ENCODE results near the gene SMOC2. TPM values are rescaled to one million over a fixed set of nuclear protein-coding genes. Genes with fewer than 3 reads are reported as not detected.
"Not testable (repeated sequence)": the region's sequence is repeated elsewhere in the genome, so short reads cannot be mapped to it uniquely, and the experiment has no call there.

The SMOC2 gene
- total RNA-seq, 1 donor: 0.36 TPM

DNA sequence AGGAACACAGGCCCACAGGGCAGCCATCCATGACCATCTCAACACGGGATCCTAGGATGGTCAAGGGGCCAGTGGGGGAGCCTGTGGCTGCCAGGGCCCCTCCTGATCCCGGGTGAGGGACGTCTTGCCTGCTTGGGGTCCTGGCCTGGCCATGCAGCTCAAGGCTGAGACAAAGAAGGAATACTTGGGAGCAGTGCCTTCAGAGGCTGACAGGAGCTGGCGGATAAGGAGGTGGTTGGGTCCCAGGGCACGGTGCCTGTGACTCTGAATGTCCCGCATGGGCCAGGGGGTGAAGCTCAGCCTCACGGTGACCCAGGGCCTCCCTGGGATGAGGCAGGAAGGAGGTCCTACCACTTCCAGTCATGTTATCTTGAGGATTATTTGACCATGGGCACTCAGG lies 95.2 kb downstream of the SMOC2 start:
- Histone ChIP-seq H3K79me2 (ENCODE audit: insufficient read depth, low read length) (no peaks in the 10 kb centered on the region), H3K4me3 (ENCODE audit: insufficient read depth, low read length) (no peak overlapping the region), H3K27ac (ENCODE audit: low read depth, low read length) (no peak overlapping the region), H2AFZ (ENCODE audit: low read length) (no peak overlapping the region), H3K27me3 (ENCODE audit: insufficient read depth, low read length) (peaks cover 11% of the 10 kb centered on the region), H3K36me3 (ENCODE audit: insufficient read depth, low read length) (no peaks in the 10 kb centered on the region), H4K20me1 (ENCODE audit: insufficient read depth, low read length) (no peaks in the 10 kb centered on the region), H3K9me3 (ENCODE audit: low read depth, low read length) (no peaks in the 10 kb centered on the region), H3K4me2 (ENCODE audit: insufficient read depth, low read length) (no peak overlapping the region), H3K4me1 (ENCODE audit: insufficient read depth, low read length) (no peaks in the 10 kb centered on the region)
- TF ChIP-seq, protein P1, sequence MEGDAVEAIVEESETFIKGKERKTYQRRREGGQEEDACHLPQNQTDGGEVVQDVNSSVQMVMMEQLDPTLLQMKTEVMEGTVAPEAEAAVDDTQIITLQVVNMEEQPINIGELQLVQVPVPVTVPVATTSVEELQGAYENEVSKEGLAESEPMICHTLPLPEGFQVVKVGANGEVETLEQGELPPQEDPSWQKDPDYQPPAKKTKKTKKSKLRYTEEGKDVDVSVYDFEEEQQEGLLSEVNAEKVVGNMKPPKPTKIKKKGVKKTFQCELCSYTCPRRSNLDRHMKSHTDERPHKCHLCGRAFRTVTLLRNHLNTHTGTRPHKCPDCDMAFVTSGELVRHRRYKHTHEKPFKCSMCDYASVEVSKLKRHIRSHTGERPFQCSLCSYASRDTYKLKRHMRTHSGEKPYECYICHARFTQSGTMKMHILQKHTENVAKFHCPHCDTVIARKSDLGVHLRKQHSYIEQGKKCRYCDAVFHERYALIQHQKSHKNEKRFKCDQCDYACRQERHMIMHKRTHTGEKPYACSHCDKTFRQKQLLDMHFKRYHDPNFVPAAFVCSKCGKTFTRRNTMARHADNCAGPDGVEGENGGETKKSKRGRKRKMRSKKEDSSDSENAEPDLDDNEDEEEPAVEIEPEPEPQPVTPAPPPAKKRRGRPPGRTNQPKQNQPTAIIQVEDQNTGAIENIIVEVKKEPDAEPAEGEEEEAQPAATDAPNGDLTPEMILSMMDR (IDR thresholded peaks at IDR 0.05; ENCODE audit: extremely low read depth, low read depth, low read length): no peak
- no peak for DNase-seq (ENCODE audit: insufficient read length, low spot score, missing footprints)

DNA sequence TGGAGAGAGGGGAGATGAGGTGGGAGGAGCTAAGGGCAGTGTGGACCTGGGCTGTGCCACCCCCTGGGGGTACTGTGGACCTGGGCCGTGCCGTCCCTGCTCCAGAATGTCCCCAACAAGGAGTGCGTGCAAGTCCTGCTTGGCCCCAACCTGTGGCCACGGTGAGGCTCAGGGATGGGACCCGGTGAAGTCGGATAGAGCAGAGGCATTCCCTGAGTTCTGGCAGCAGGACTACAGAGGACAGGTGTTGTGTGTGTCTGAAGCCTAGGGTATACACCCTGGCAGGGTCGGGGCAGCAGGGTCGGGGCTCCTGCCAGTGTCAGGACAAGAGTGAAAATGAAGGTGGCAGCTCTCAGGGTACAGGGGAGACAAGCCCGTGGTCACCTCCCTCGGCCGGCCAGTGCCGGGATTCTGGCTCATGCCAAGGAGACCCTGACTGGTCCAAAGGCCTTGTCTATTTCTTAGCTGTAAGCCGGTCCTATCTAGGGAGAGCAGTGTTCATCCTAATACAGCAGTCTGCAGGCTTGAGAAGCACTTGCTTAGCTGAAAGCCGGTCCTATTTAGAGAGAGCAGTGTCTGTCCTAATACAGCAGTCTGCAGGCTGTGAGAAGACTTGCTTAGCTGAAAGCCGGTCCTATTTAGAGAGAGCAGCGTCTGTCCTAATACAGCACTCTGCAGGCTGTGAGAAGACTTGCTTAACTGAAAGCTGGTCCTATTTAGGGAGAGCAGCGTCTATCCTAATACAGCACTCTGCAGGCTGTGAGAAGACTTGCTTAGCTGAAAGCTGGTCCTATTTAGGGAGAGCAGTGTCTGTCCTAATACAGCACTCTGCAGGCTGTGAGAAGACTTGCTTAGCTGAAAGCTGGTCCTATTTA lies 95.9 kb downstream of the SMOC2 start:
- H3K4me3 ChIP-seq (ENCODE audit: insufficient read depth, low read length): no peak overlapping the region
- H2AFZ ChIP-seq (ENCODE audit: low read length): no peak overlapping the region
- H3K79me2 ChIP-seq (ENCODE audit: insufficient read depth, low read length): no peaks in the 10 kb centered on the region
- H3K36me3 ChIP-seq (ENCODE audit: insufficient read depth, low read length): no peaks in the 10 kb centered on the region
- TF ChIP-seq, protein P1 (IDR thresholded peaks at IDR 0.05; ENCODE audit: extremely low read depth, low read depth, low read length): no peak
- H3K27me3 ChIP-seq (ENCODE audit: insufficient read depth, low read length): peaks cover 11% of the 10 kb centered on the region
- H3K4me1 ChIP-seq (ENCODE audit: insufficient read depth, low read length): no peaks in the 10 kb centered on the region
- H3K9me3 ChIP-seq (ENCODE audit: low read depth, low read length): no peaks in the 10 kb centered on the region
- no peak overlapping the region for H3K27ac ChIP-seq (ENCODE audit: low read depth, low read length)
- H4K20me1 ChIP-seq (ENCODE audit: insufficient read depth, low read length): no peaks in the 10 kb centered on the region
- DNase-seq (ENCODE audit: insufficient read length, low spot score, missing footprints): no peak
- H3K4me2 ChIP-seq (ENCODE audit: insufficient read depth, low read length): no peak overlapping the region

DNA sequence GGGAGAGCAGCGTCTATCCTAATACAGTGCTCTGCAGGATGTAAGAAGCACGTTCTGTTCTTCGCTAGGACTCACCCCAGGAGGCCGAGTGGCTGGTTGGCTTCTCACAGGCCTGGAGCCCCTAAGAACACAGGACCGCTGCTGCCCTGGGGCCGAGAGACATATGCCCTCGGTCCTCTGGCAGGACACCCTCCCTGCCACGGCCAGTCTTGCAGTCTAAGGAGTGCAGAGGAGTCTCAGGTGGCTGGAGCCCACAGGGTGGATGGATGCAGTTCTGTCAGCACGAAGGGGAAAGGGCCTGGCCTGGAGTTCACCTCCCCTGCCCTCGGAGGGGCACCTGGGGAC lies 96.5 kb downstream of the SMOC2 start:
- no peaks in the 10 kb centered on the region for H3K4me1 ChIP-seq (ENCODE audit: insufficient read depth, low read length)
- no peaks in the 10 kb centered on the region for H3K36me3 ChIP-seq (ENCODE audit: insufficient read depth, low read length)
- no peak overlapping the region for H2AFZ ChIP-seq (ENCODE audit: low read length)
- no peak overlapping the region for H3K27ac ChIP-seq (ENCODE audit: low read depth, low read length)
- H3K4me2 ChIP-seq (ENCODE audit: insufficient read depth, low read length): no peak overlapping the region
- no peaks in the 10 kb centered on the region for H3K79me2 ChIP-seq (ENCODE audit: insufficient read depth, low read length)
- no peaks in the 10 kb centered on the region for H3K9me3 ChIP-seq (ENCODE audit: low read depth, low read length)
- TF ChIP-seq, protein P1 (IDR thresholded peaks at IDR 0.05; ENCODE audit: extremely low read depth, low read depth, low read length): no peak
- no peak for DNase-seq (ENCODE audit: insufficient read length, low spot score, missing footprints)
- H3K4me3 ChIP-seq (ENCODE audit: insufficient read depth, low read length): no peak overlapping the region
- H3K27me3 ChIP-seq (ENCODE audit: insufficient read depth, low read length): peaks cover 8% of the 10 kb centered on the region
- H4K20me1 ChIP-seq (ENCODE audit: insufficient read depth, low read length): no peaks in the 10 kb centered on the region

DNA sequence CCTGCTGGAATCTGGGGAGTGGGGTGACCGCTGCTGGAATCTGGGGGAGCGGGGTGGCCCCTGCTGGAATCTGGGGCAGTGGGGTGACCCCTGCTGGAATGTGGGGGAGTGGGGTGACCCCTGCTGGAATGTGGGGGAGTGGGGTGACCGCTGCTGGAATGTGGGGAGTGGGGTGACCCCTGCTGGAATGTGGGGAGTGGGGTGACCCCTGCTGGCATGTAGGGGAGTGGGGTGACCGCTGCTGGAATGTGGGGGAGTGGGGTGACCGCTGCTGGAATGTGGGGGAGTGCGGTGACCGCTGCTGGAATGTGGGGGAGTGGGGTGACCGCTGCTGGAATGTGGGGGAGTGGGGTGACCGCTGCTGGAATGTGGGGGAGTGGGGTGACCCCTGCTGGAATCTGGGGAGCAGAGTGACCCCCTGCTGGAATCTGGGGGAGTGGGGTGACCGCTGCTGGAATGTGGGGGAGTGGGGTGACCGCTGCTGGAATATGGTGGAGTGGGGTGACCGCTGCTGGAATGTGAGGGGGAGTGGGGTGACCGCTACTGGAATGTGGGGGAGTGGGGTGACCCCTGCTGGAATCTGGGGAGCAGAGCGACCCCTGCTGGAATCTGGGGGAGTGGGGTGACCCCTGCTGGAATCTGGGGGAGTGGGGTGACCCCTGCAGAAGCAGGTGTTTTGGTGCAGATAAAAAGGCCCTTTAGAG lies 97.4 kb downstream of the SMOC2 start:
- H3K79me2 ChIP-seq (ENCODE audit: insufficient read depth, low read length); H3K4me3 ChIP-seq (ENCODE audit: insufficient read depth, low read length); H3K4me1 ChIP-seq (ENCODE audit: insufficient read depth, low read length); H3K27me3 ChIP-seq (ENCODE audit: insufficient read depth, low read length); H3K27ac ChIP-seq (ENCODE audit: low read depth, low read length); H3K4me2 ChIP-seq (ENCODE audit: insufficient read depth, low read length); H2AFZ ChIP-seq (ENCODE audit: low read length); H3K36me3 ChIP-seq (ENCODE audit: insufficient read depth, low read length); H4K20me1 ChIP-seq (ENCODE audit: insufficient read depth, low read length); DNase-seq (ENCODE audit: insufficient read length, low spot score, missing footprints); H3K9me3 ChIP-seq (ENCODE audit: low read depth, low read length): not testable (repeated sequence)
